ENCODE measurements around the gene LRRFIP1. TPM values are rescaled to one million over a fixed set of nuclear protein-coding genes. Genes with fewer than 3 reads are reported as not detected.

The LRRFIP1 gene
- total RNA-seq, 2 experiments from 2014 or later = 157 to 161 TPM

GRCh38 chr2:237649541-237650454 lies 22.4 kb downstream of the LRRFIP1 start:
- H3K27me3 Mint-ChIP-seq = peaks cover 10% of the 10 kb centered on the region
- no peak for TF ChIP-seq CTCF (IDR thresholded peaks at IDR 0.05)
- Histone ChIP-seq H3K27me3 (ENCODE audit: control insufficient read depth in 1 of 2, insufficient read depth in 2 of 2, low read length in 2 of 2) (peaks cover 0 to 10% of the 10 kb centered on the region in 2 experiments), H3K4me3 (ENCODE audit: low read length) (no peak overlapping the region), H3K4me1 (ENCODE audit: insufficient read depth, low read length) (no peaks in the 10 kb centered on the region), H3K27ac (ENCODE audit: low read depth in 1 of 2, low read length in 2 of 2) (no peak overlapping the region), H3K9me3 (ENCODE audit: control insufficient read depth in 1 of 2, insufficient read depth in 1 of 2, low read length in 2 of 2) (peaks cover 0 to 13% of the 10 kb centered on the region in 2 experiments), H3K36me3 (ENCODE audit: insufficient read depth, low read length) (no peaks in the 10 kb centered on the region)
- ChIA-PET POLR2A (no interaction called here), CTCF (no interaction called here)
- no peak for ATAC-seq (ENCODE audit: poor library complexity)
- peaks cover 3% of the 10 kb centered on the region for H3K4me1 Mint-ChIP-seq (ENCODE audit: low read depth)
- no peak for DNase-seq
- no peak overlapping the region for H3K27ac Mint-ChIP-seq
- intact Hi-C loops (cut with DNase I, micrococcal nuclease) = no loop called here
- H3K9me3 Mint-ChIP-seq = peaks cover 3% of the 10 kb centered on the region
- H3K36me3 Mint-ChIP-seq (ENCODE audit: low read depth) = peaks cover 14% of the 10 kb centered on the region
- no peak overlapping the region for H3K4me3 Mint-ChIP-seq

- no peak for ATAC-seq (ENCODE audit: poor library complexity)
Observed at GRCh38 chr2:237650455-237650850, 23.1 kb downstream of the LRRFIP1 start.

GRCh38 chr2:237651761-237652160 lies 24.4 kb downstream of the LRRFIP1 start:
- Mint-ChIP-seq H3K4me3 (no peak overlapping the region), H3K36me3 (ENCODE audit: low read depth) (peaks cover 9% of the 10 kb centered on the region), H3K27me3 (peaks cover 10% of the 10 kb centered on the region), H3K27ac (no peak overlapping the region), H3K9me3 (peaks cover 3% of the 10 kb centered on the region), H3K4me1 (ENCODE audit: low read depth) (peaks cover 11% of the 10 kb centered on the region)
- H3K4me3 ChIP-seq (ENCODE audit: low read length) = no peak overlapping the region
- intact Hi-C loops (cut with DNase I, micrococcal nuclease) = no loop called here
- ChIA-PET CTCF (no interaction called here), POLR2A (no interaction called here)
- H3K27me3 ChIP-seq (ENCODE audit: control insufficient read depth in 1 of 2, insufficient read depth in 2 of 2, low read length in 2 of 2) = peaks cover 0 to 10% of the 10 kb centered on the region in 2 experiments
- TF ChIP-seq CTCF (IDR thresholded peaks at IDR 0.05) = no peak
- H3K4me1 ChIP-seq (ENCODE audit: insufficient read depth, low read length) = no peaks in the 10 kb centered on the region
- no peak overlapping the region for H3K27ac ChIP-seq (ENCODE audit: low read depth in 1 of 2, low read length in 2 of 2)
- peaks cover 0 to 9% of the 10 kb centered on the region in 2 experiments for H3K9me3 ChIP-seq (ENCODE audit: control insufficient read depth in 1 of 2, insufficient read depth in 1 of 2, low read length in 2 of 2)
- no peak for DNase-seq
- H3K36me3 ChIP-seq (ENCODE audit: insufficient read depth, low read length) = no peaks in the 10 kb centered on the region
- ATAC-seq (ENCODE audit: poor library complexity) = no peak

More at GRCh38 chr2:237650455-237650850, 23.1 kb downstream of the LRRFIP1 start:
- no peak overlapping the region for H3K27ac ChIP-seq (ENCODE audit: low read depth in 1 of 2, low read length in 2 of 2)
- no peak for DNase-seq
- no peaks in the 10 kb centered on the region for H3K4me1 ChIP-seq (ENCODE audit: insufficient read depth, low read length)
- CTCF ChIA-PET = no interaction called here
- no peak overlapping the region for H3K4me3 ChIP-seq (ENCODE audit: low read length)
- H3K9me3 Mint-ChIP-seq = peaks cover 3% of the 10 kb centered on the region
- peaks cover 0 to 13% of the 10 kb centered on the region in 2 experiments for H3K9me3 ChIP-seq (ENCODE audit: control insufficient read depth in 1 of 2, insufficient read depth in 1 of 2, low read length in 2 of 2)
- TF ChIP-seq CTCF (IDR thresholded peaks at IDR 0.05) = no peak
- H3K4me3 Mint-ChIP-seq = no peak overlapping the region
- peaks cover 0 to 10% of the 10 kb centered on the region in 2 experiments for H3K27me3 ChIP-seq (ENCODE audit: control insufficient read depth in 1 of 2, insufficient read depth in 2 of 2, low read length in 2 of 2)
- POLR2A ChIA-PET = no interaction called here
- peaks cover 10% of the 10 kb centered on the region for H3K27me3 Mint-ChIP-seq
- intact Hi-C loops (cut with DNase I, micrococcal nuclease) = no loop called here
- H3K27ac Mint-ChIP-seq = no peak overlapping the region
- peaks cover 8% of the 10 kb centered on the region for H3K4me1 Mint-ChIP-seq (ENCODE audit: low read depth)
- peaks cover 11% of the 10 kb centered on the region for H3K36me3 Mint-ChIP-seq (ENCODE audit: low read depth)
- H3K36me3 ChIP-seq (ENCODE audit: insufficient read depth, low read length) = no peaks in the 10 kb centered on the region

Measured in CD4-positive, alpha-beta T cell (primary cell).